ENCODE results near the gene SLC38A6.

The SLC38A6 gene

DNA sequence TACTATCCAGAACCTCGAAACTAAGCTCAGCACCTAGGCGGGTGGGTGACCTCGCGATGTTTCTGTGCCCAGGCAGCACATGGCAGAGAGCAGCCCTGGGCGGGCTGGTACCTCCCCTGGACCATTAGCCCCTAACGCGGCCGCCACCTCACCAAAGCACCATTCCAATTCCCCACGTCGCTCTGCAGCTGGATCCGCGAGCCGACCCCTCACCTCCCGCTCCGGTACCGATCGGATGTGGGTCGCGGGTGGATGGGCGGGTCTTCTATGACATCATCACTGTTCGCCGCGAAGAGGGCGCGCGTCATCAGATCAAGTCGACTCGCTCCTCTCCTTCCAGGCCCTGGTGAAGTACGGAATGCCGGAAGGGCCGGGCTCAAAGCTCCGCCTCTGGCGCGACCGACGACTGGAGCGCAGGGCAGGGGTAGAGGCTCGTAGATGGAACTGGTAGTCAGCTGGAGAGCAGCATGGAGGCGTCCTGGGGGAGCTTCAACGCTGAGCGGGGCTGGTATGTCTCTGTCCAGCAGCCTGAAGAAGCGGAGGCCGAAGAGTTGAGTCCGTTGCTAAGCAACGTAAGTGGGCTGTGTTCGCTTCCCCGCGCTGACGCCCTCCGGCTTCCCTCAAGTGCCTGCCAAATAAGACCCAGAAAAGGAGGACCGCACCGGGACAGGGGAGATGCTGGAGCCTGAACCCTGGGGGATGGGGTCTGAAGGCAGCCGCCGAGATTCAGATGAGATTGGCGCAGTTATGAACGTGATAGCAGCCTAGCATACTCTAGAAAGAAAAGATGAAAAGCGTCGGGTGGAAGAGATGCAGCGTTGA is at the start of gene SLC38A6, which contains the start of gene TRMT5:
TSS of gene SLC38A6 (plus strand) at position 435 of the 822 bp plus-strand sequence. CDS start at position 468, 33 bp downstream.
TSS of gene TRMT5 (minus strand) at position 269 of the 822 bp plus-strand sequence. CDS start at position 163, 106 bp downstream.
- peak; percentile 94 for DNase-seq

- DNase-seq: no peak
These were observed 47.0 kb upstream of the SLC38A6 start for GRCh38 chr14:60933920-60934655.

DNA sequence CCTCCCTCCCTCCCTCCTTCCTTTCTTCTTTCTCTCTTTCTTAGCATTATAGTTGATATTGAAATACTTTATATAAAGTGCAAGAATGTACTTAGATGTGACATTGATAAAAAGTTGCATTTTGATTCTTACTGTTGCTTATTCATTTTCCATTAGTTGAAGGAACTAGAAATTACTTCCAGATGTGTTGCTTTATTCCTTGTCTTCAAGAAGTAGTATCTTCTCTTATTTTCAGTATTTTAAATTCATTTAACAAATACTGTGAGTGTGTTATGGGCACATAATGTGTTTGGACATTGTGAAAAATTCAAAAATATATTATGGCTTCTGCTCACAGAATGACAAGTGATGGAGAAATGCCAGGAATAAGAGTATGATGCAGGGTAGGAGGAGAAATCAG is 45.7 kb upstream of the SLC38A6 start:
- DNase-seq: no peak

- no peak for DNase-seq
These were observed 37.4 kb upstream of the SLC38A6 start for GRCh38 chr14:60943637-60944032.

DNA sequence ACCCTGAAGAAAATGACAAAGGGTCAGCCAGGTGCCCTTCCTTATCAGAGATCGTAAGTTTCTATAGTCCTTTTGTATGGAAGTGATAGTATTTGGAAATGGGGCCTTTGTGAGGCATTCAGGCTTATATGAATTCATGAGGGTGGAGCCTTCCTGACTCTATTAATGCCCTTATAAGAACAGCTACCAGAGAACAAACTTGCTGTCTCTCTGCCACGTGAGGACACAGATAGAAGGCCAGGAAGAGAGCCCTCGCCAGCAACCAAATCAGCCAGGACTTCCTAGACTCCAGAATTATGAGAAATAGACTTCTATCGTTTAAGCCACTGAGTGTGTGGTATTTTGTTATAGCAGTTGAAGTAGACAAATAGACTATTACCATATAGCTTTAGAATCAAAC is 36.8 kb upstream of the SLC38A6 start:
- no peak for DNase-seq

DNA sequence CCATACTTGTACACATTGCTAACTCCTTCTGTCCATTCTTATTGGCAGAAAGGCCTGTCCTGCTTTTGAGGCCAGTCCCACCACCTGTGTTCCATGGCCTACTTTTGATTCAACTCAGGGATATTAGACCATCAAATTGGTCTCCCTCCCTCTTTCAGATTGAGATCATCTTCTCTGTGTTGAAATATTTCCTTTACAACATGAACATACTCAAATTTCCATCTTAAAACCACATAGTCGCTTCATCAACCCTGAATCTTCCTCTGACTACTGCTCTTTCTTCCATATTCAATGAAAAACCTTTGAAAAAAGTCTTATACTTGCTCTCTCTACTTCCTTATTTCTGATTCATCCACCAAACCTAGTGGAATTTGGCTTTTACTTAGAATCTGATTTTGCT is 35.1 kb upstream of the SLC38A6 start:
- DNase-seq: peak; percentile 15

DNA sequence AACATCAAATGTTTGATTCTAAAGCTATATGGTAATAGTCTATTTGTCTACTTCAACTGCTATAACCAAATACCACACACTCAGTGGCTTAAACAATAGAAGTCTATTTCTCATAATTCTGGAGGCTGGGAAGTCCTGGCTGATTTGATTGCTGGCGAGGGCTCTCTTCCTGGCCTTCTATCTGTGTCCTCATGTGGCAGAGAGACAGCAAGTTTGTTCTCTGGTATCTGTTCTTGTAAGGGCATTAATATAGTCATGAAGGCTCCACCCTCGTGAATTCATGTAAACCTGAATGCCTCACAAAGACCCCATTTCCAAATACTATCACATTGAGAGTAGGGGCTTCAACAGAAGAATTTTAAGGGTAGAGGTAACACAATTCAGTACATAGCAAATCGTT is 34.3 kb upstream of the SLC38A6 start:
- no peak for DNase-seq

- no peak for DNase-seq
These were observed 29.1 kb upstream of the SLC38A6 start for GRCh38 chr14:60951776-60952435.

DNA sequence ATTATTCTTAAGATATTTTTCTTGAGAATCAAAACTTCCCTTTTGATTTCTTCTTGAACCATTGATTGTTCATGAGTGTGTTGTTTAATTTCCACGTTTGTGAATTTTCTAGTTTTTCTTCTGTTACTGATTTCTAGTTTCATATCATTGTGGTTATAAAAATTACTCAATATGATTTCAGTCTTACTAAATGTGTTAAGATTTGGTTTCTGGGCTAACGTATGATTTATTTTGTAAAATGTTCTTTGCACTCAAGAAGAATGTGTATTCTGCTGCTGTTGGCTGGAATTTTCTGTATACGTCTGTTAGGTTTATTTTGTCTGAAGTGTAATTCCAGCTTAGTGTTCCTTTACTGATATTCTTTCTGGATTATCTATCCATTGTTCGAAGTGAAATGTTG is 24.8 kb upstream of the SLC38A6 start:
- DNase-seq: no peak

GRCh38 chr14:60956632-60957031 is 24.4 kb upstream of the SLC38A6 start:
- no peak for DNase-seq

- DNase-seq: no peak
These were observed 22.9 kb upstream of the SLC38A6 start for GRCh38 chr14:60958146-60958545.

- DNase-seq: no peak
These were observed 17.3 kb upstream of the SLC38A6 start for GRCh38 chr14:60963761-60964160.

DNA sequence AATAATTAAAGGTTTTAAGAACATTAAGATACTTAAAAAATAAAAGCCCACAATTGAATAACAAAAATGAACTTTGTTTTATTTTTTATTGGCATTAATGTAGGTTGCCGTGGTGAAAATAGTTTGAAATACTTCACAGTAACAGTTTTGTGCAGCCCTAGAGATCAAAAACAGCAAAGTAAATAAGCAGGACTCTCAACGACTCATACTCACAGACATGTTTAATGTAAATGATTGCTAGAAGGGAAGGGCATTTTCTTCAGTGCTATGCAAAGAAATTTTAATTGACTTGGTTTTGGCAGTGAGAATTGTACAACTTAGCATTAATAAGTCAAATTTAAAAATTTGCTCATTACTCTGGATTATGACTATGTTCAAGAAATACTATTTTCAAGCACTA is 16.1 kb upstream of the SLC38A6 start:
- no peak for DNase-seq

- no peak for DNase-seq
These were observed 15.6 kb upstream of the SLC38A6 start for GRCh38 chr14:60965402-60965801.

GRCh38 chr14:60968099-60968498 is 12.9 kb upstream of the SLC38A6 start:
- DNase-seq: no peak

DNA sequence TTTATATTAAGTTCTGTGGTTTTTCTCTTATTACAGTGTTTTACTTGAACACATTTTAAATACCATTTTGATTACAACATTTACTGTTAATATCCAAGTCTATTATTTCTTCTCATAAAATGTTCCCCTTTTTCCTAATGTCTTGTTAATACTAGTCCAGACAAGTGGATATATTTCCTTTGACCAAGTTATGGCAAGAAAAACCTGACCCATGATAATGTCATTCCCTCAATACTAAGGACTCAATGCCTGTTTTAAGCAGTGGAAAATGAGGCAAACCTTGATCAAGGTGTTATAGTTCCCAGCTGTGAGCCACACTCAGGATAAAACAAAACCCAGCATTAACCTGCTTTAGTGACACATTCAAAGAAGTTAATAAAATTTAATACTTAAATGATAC is 12.4 kb upstream of the SLC38A6 start:
- DNase-seq: no peak

GRCh38 chr14:60970146-60970545 is 10.9 kb upstream of the SLC38A6 start:
- no peak for DNase-seq

GRCh38 chr14:60971271-60971670 is 9.8 kb upstream of the SLC38A6 start:
- DNase-seq: no peak

- DNase-seq: no peak
These were observed 8.8 kb upstream of the SLC38A6 start for GRCh38 chr14:60972295-60972694.

GRCh38 chr14:60973070-60973469 is 8.0 kb upstream of the SLC38A6 start:
- DNase-seq: no peak

DNA sequence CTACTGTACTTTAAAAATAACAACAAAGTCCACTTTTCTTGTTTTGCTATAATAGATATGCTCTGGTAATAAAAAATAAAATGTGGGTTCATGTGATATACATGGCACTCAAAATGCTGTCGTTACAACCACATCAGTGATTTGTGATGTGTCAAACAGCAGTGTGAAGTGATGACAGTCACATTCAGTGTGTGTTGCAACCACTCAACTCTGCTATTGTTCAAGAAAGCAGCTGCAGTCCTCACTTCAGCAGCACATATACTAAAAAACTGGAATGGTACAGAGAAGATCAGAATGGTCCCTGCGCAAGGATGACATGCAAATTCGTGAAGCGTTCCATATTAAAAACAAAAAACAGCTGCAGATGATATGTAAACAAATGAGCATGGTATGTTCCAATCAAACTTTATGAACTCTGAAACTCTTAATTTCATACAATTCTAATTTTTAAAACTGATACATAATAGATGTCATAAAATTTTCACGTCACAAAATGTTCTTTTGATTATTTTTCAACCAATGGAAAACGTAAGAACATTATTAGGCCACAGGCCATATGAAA is 6.9 kb upstream of the SLC38A6 start:
- no peak for DNase-seq

- no peak for DNase-seq
These were observed 5.5 kb upstream of the SLC38A6 start for GRCh38 chr14:60975551-60975950.

GRCh38 chr14:60977847-60978246 is 3.2 kb upstream of the SLC38A6 start:
- no peak for DNase-seq

Data from inflammatory macrophage treated with lipopolysaccharide for 4 hours (primary cell).